H9 (cell line): ENCODE data around the gene FBXO31. TPM values are rescaled to one million over a fixed set of nuclear protein-coding genes. Genes with fewer than 3 reads are reported as not detected.

Experiments
- DNase-seq: peaks from one replicate; pipeline ENCODE4 v3.0.0-alpha.2; 2017
- H2AFZ ChIP-seq: one replicate; pipeline ENCODE4 v1.6.1; 2013; ENCODE audit warnings: mild to moderate bottlenecking, low read length, control low read depth, moderate library complexity
- H2AK5ac ChIP-seq: 2 replicates; pipeline ENCODE4 v1.6.1; 2013; ENCODE audit warnings: low read length, control low read depth, mixed read lengths; ENCODE audit not compliant: insufficient read length
- H2BK120ac ChIP-seq: one replicate; pipeline ENCODE4 v1.6.1; 2013; ENCODE audit warnings: low read depth, mild to moderate bottlenecking, low read length, control low read depth, inconsistent platforms; ENCODE audit not compliant: poor library complexity, severe bottlenecking
- H2BK12ac ChIP-seq: 2 replicates; pipeline ENCODE4 v1.6.1; 2013; ENCODE audit warnings: low read length, control low read depth, mixed read lengths, low read depth; ENCODE audit not compliant: insufficient read length
- H2BK15ac ChIP-seq: 2 replicates; pipeline ENCODE4 v1.6.1; 2013; ENCODE audit warnings: low read depth, low read length, control low read depth
- H2BK20ac ChIP-seq: one replicate; pipeline ENCODE4 v1.6.1; 2013; ENCODE audit warnings: low read depth, mild to moderate bottlenecking, low read length, control low read depth, inconsistent platforms; ENCODE audit not compliant: poor library complexity, severe bottlenecking
- H2BK5ac ChIP-seq: 2 replicates; pipeline ENCODE4 v1.6.1; 2013; ENCODE audit warnings: low read length, control low read depth, mixed read lengths; ENCODE audit not compliant: insufficient read length
- H3K14ac ChIP-seq: 2 replicates; pipeline ENCODE4 v1.6.1; 2013; ENCODE audit warnings: low read length, control low read depth; ENCODE audit not compliant: insufficient read depth
- H3K18ac ChIP-seq: 2 replicates; pipeline ENCODE4 v1.6.1; 2013; ENCODE audit warnings: low read depth, mild to moderate bottlenecking, mixed read lengths, low read length, control low read depth; ENCODE audit not compliant: insufficient read length
- H3K23ac ChIP-seq: 2 replicates; pipeline ENCODE4 v1.6.1; 2013; ENCODE audit warnings: low read length, control low read depth, mixed read lengths, low read depth; ENCODE audit not compliant: insufficient read length
- H3K23me2 ChIP-seq: 2 replicates; pipeline ENCODE4 v1.6.1; 2013; ENCODE audit warnings: low read depth, mild to moderate bottlenecking, mixed read lengths, low read length, control low read depth; ENCODE audit not compliant: insufficient read length, poor library complexity, severe bottlenecking
- H3K27ac ChIP-seq: 2 replicates; pipeline ENCODE4 v1.5.1; 2013; ENCODE audit warnings: low read length, control low read depth, mixed read lengths, low read depth; ENCODE audit not compliant: insufficient read length
- H3K27me3 ChIP-seq: 2 replicates; pipeline ENCODE4 v1.6.1; 2013; ENCODE audit warnings: low read length, control low read depth, inconsistent platforms; ENCODE audit not compliant: insufficient read depth
- H3K4ac ChIP-seq: 2 replicates; pipeline ENCODE4 v1.6.1; 2013; ENCODE audit warnings: low read depth, mild to moderate bottlenecking, control low read depth, inconsistent platforms, low read length, moderate library complexity
- H3K4me1 ChIP-seq: 2 replicates; pipeline ENCODE4 v1.6.1; 2013; ENCODE audit warnings: low read length, control low read depth, inconsistent platforms; ENCODE audit not compliant: insufficient read depth
- H3K4me2 ChIP-seq: 2 replicates; pipeline ENCODE4 v1.6.1; 2013; ENCODE audit warnings: low read length, control low read depth, mixed read lengths; ENCODE audit not compliant: insufficient read length, insufficient read depth
- H3K56ac ChIP-seq: 2 replicates; pipeline ENCODE4 v1.6.1; 2013; ENCODE audit warnings: low read depth, mild to moderate bottlenecking, mixed read lengths, low read length, control low read depth; ENCODE audit not compliant: insufficient read length
- H3K79me1 ChIP-seq: 2 replicates; pipeline ENCODE4 v1.6.1; 2013; ENCODE audit warnings: low read depth, mild to moderate bottlenecking, moderate library complexity, low read length, control low read depth, inconsistent platforms; ENCODE audit not compliant: insufficient read depth, poor library complexity, severe bottlenecking
- H3K79me2 ChIP-seq: 2 replicates; pipeline ENCODE4 v1.6.1; 2013; ENCODE audit warnings: low read length, control low read depth, inconsistent platforms; ENCODE audit not compliant: insufficient read depth
- H3K9ac ChIP-seq: 2 replicates; pipeline ENCODE4 v1.6.1; 2013; ENCODE audit warnings: low read length, control low read depth, mixed read lengths; ENCODE audit not compliant: insufficient read length; ENCODE audit errors: extremely low read depth
- H3K9me3 ChIP-seq: one replicate; pipeline ENCODE4 v1.6.1; 2013; ENCODE audit warnings: low read depth, low read length, inconsistent platforms; ENCODE audit not compliant: control insufficient read depth
- H3T11ph ChIP-seq: one replicate; pipeline ENCODE4 v1.6.1; 2013; ENCODE audit warnings: mild to moderate bottlenecking, low read length, control low read depth, inconsistent platforms
- H4K20me1 ChIP-seq: one replicate; pipeline ENCODE4 v1.6.1; 2013; ENCODE audit not compliant: control insufficient read depth, insufficient read length, insufficient read depth
- H4K5ac ChIP-seq: 2 replicates; pipeline ENCODE4 v1.6.1; 2013; ENCODE audit warnings: low read depth, mild to moderate bottlenecking, mixed read lengths, low read length, control low read depth; ENCODE audit not compliant: insufficient read length
- H4K8ac ChIP-seq: replicated peaks from 2 replicates; pipeline ENCODE4 v1.6.1; 2013; ENCODE audit warnings: low read length, control low read depth, mixed read lengths, low read depth; ENCODE audit not compliant: insufficient read length
- H4K91ac ChIP-seq: 2 replicates; pipeline ENCODE4 v1.6.1; 2013; ENCODE audit warnings: low read depth, mild to moderate bottlenecking, moderate library complexity, mixed read lengths, low read length, control low read depth; ENCODE audit not compliant: insufficient read length
- H3K27ac Mint-ChIP-seq, 3 experiments: 2 replicates in 2 of 3; 3 replicates in 1 of 3; pipeline ENCODE4 v1.8.0; 2020 to 2021; ENCODE audit warnings: mixed read lengths in 3 of 3, mild to moderate bottlenecking in 1 of 3, moderate library complexity in 1 of 3
- H3K27me3 Mint-ChIP-seq: 2 replicates; pipeline ENCODE4 v1.8.0; 2021; ENCODE audit warnings: low read depth, mild to moderate bottlenecking, moderate library complexity, mixed read lengths
- H3K36me3 Mint-ChIP-seq, 3 experiments: 2 replicates in 2 of 3; 3 replicates in 1 of 3; pipeline ENCODE4 v1.8.0; 2020 to 2021; ENCODE audit warnings: low read depth in 3 of 3, mixed read lengths in 3 of 3; ENCODE audit not compliant: insufficient read depth in 1 of 3
- H3K4me1 Mint-ChIP-seq, 2 experiments: 2 replicates each; pipeline ENCODE4 v1.8.0; 2020; ENCODE audit warnings: mixed read lengths in 2 of 2
- H3K4me3 Mint-ChIP-seq, 2 experiments: 2 replicates in 1 of 2; 3 replicates in 1 of 2; pipeline ENCODE4 v1.8.0; 2020 to 2021; ENCODE audit warnings: mild to moderate bottlenecking in 2 of 2, mixed read lengths in 2 of 2, moderate library complexity in 1 of 2
- H3K9me3 Mint-ChIP-seq, 2 experiments: 2 replicates in 1 of 2; 3 replicates in 1 of 2; pipeline ENCODE4 v1.8.0; 2020; ENCODE audit warnings: mild to moderate bottlenecking in 2 of 2, mixed read lengths in 2 of 2, moderate library complexity in 1 of 2
- WGBS: extraction: QIAGEN DNeasy Blood & Tissue Kit; methylation state at CpG from one replicate; pipeline ENCODE4 v1.1.7; 2013; ENCODE audit warnings: missing lambda C conversion rate, low lambda C conversion rate, mixed read lengths; ENCODE audit not compliant: insufficient read length; ENCODE audit errors: extremely low coverage; 5-methylcytosine and 5-hydroxymethylcytosine counted together
- total RNA-seq: library from RNA; stranded (reverse); gene quantifications from 2 replicates; pipeline ENCODE4 v1.2.1, GENCODE V29; 2021
- TF ChIP-seq, protein P1 (sequence below): fragments of 200-600 bp; sonication (generic); conservative IDR thresholded peaks from 3 replicates; pipeline ENCODE4 v1.8.0; 2021; ENCODE audit warnings: antibody characterized with exemption, mild to moderate bottlenecking

FBXO31 gene
- total RNA-seq, 1 experiment from 2014 or later, result 24.2 TPM

DNA sequence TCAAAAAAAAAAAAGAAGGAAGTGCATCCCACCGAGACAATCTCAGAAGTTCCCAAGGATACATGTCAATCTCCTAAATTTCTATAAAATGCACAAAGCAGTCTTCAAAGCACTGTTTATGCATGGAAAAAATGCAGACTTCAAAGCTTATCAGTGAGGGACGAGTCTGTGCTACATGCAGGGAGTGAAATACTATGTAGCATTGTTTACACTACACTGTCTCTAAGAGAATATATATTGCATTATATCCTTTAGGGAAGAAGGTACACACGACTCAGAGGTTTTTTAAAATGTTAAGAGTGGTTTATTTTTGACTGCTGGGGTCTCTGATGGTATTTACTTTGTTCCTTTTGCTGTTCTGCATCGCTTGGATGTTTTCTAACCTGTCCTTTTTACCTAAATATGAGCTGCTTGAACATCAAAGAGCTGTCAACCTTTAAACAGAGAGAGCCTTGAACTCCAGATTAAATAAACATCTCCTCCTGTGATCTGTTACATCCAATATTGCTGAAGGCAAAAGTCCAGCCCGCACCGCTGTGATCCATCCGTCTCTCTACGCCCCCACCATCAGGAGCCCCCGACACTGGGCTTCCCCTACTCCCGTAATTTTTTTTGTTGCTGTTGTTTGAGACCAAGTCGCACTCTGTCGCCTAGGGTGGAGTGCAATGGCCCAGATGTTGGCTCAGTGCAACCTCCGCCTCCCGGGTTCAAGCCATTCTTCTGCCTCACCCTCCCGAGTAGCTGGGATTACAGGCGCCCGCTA is 1.4 kb downstream of the FBXO31 start:
- Mint-ChIP-seq H3K27ac (no peak overlapping the region), H3K9me3 (peaks cover 0 to 3% of the 10 kb centered on the region in 2 experiments; a peak in 2 of 5 replicates), H3K4me1 (peaks cover 16 to 24% of the 10 kb centered on the region in 2 experiments), H3K4me3 (peak overlapping the region; percentile 84 to 89), H3K27me3 (peaks cover 3% of the 10 kb centered on the region), H3K36me3 (peaks cover 7 to 12% (median 10%) of the 10 kb centered on the region in 3 experiments; a peak in 6 of 7 replicates)
- Histone ChIP-seq H2BK12ac (no peak overlapping the region), H3K27me3 (no peaks in the 10 kb centered on the region), H3K23ac (no peak overlapping the region), H3K14ac (no peak overlapping the region), H4K5ac (no peak overlapping the region), H3K79me1 (peaks cover 3% of the 10 kb centered on the region), H3K4me1 (no peaks in the 10 kb centered on the region; the same call in 1 of the 2 replicates), H3K79me2 (peaks cover 3% of the 10 kb centered on the region; the same call in 1 of the 2 replicates), H3K27ac (no peak overlapping the region), H3T11ph (no peak overlapping the region), H3K18ac (no peak overlapping the region), H3K4me2 (peak overlapping the region; percentile 47), H3K4ac (no peak overlapping the region), H4K91ac (no peak overlapping the region), H4K20me1 (no peaks in the 10 kb centered on the region), H2AK5ac (no peak overlapping the region), H3K9ac (no peak overlapping the region), H3K56ac (no peak overlapping the region), H2BK15ac (no peak overlapping the region), H3K23me2 (peaks cover 8% of the 10 kb centered on the region), H2BK120ac (no peak overlapping the region), H3K9me3 (no peaks in the 10 kb centered on the region), H4K8ac (no peak overlapping the region), H2BK20ac (no peak overlapping the region), H2BK5ac (no peak overlapping the region), H2AFZ (no peak overlapping the region)
- DNase-seq, result no peak
- WGBS, result no CpG with 5 or more reads among the region's 17 CpGs
- TF ChIP-seq, protein P1, sequence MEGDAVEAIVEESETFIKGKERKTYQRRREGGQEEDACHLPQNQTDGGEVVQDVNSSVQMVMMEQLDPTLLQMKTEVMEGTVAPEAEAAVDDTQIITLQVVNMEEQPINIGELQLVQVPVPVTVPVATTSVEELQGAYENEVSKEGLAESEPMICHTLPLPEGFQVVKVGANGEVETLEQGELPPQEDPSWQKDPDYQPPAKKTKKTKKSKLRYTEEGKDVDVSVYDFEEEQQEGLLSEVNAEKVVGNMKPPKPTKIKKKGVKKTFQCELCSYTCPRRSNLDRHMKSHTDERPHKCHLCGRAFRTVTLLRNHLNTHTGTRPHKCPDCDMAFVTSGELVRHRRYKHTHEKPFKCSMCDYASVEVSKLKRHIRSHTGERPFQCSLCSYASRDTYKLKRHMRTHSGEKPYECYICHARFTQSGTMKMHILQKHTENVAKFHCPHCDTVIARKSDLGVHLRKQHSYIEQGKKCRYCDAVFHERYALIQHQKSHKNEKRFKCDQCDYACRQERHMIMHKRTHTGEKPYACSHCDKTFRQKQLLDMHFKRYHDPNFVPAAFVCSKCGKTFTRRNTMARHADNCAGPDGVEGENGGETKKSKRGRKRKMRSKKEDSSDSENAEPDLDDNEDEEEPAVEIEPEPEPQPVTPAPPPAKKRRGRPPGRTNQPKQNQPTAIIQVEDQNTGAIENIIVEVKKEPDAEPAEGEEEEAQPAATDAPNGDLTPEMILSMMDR, result no peak
